PC-3 (cell line): ENCODE results near the gene CSRP3. TPM values are rescaled to one million over a fixed set of nuclear protein-coding genes. Genes with fewer than 3 reads are reported as not detected.

Experiments used
- ATAC-seq: fragments of 200-7000 bp; cut with Tn5 transposase; 2 replicates; pipeline ENCODE4 v1.9.1; 2020; ENCODE audit warnings: mild to moderate bottlenecking, moderate library complexity
- BruUV-seq: library from RNA; stranded (reverse); fragments of 400-500 nt; replicated peaks from 2 replicates; lab custom pipeline; 2021; lab: Mats Ljungman, UMichigan
- CTCF ChIA-PET: fragments of 300-600 bp; sonication (Branson Sonifier 250); formaldehyde crosslinking; loops from one replicate; lab custom pipeline; 2022; ENCODE audit warnings: antibody characterized with exemption; lab: Charles Lee
- POLR2A ChIA-PET: fragments of 300-600 bp; sonication (Branson Sonifier 250); formaldehyde crosslinking; loops from one replicate; lab custom pipeline; 2022; ENCODE audit warnings: antibody characterized with exemption; ENCODE audit not compliant: unreplicated experiment; lab: Charles Lee
- DNase-seq: peaks from one replicate; pipeline ENCODE4 v3.0.0-alpha.2; 2015
- H2AFZ ChIP-seq: fragments of 300-600 bp; sonication (generic); 2 replicates; pipeline ENCODE4 v1.6.0; 2016; ENCODE audit warnings: antibody characterized with exemption, low read length
- H3F3A ChIP-seq: fragments of 300-600 bp; sonication (generic); one replicate; pipeline ENCODE4 v1.6.0; 2017; ENCODE audit warnings: antibody characterized with exemption, low read length, control low read depth, mild to moderate bottlenecking; ENCODE audit not compliant: unreplicated experiment
- H3K27ac ChIP-seq: fragments of 300-600 bp; sonication (generic); 2 replicates; pipeline ENCODE4 v1.5.1; 2016; ENCODE audit warnings: mild to moderate bottlenecking, low read length
- H3K27me3 ChIP-seq: fragments of 300-600 bp; sonication (generic); 2 replicates; pipeline ENCODE4 v1.6.1; 2016; ENCODE audit warnings: low read length, mixed read lengths
- H3K36me3 ChIP-seq: fragments of 300-600 bp; sonication (generic); 2 replicates; pipeline ENCODE4 v1.6.1; 2016; ENCODE audit warnings: low read depth, mixed run types, low read length, mixed read lengths
- H3K4me1 ChIP-seq: fragments of 300-600 bp; sonication (generic); 2 replicates; pipeline ENCODE4 v1.5.1; 2016; ENCODE audit warnings: low read length; ENCODE audit not compliant: insufficient read depth
- H3K4me2 ChIP-seq: fragments of 300-600 bp; sonication (generic); 2 replicates; pipeline ENCODE4 v1.6.0; 2016; ENCODE audit warnings: low read length
- H3K4me3 ChIP-seq: fragments of 300-600 bp; sonication (generic); 2 replicates; pipeline ENCODE4 v1.5.1; 2016; ENCODE audit warnings: mild to moderate bottlenecking, low read length, mixed read lengths
- H3K79me2 ChIP-seq: fragments of 300-600 bp; sonication (generic); 2 replicates; pipeline ENCODE4 v1.6.1; 2017; ENCODE audit warnings: low read length, mixed read lengths
- H3K9ac ChIP-seq: fragments of 300-600 bp; sonication (generic); 2 replicates; pipeline ENCODE4 v1.6.0; 2016; ENCODE audit warnings: mild to moderate bottlenecking, low read length
- H3K9me2 ChIP-seq: fragments of 300-600 bp; sonication (generic); replicated peaks from 2 replicates; pipeline ENCODE4 v1.6.1; 2016; ENCODE audit warnings: mixed run types, low read length, mixed read lengths
- H3K9me3 ChIP-seq: fragments of 300-600 bp; sonication (generic); 2 replicates; pipeline ENCODE4 v1.6.1; 2016; ENCODE audit warnings: low read length, mixed read lengths
- H4K20me1 ChIP-seq: fragments of 300-600 bp; sonication (generic); 2 replicates; pipeline ENCODE4 v1.6.1; 2016; ENCODE audit warnings: low read length, mixed read lengths
- CTCF ChIP-seq: fragments of 300-600 bp; sonication (generic); conservative IDR thresholded peaks from 2 replicates; pipeline ENCODE4 v1.5.1; 2017; ENCODE audit warnings: antibody characterized with exemption, low read depth, mild to moderate bottlenecking, low read length
- EZH2 ChIP-seq: fragments of 300-600 bp; sonication (generic); IDR thresholded peaks from one replicate; pipeline ENCODE4 v1.6.1; 2017; ENCODE audit warnings: antibody characterized with exemption, mild to moderate bottlenecking, low read length; ENCODE audit not compliant: unreplicated experiment
- EZH2phosphoT487 ChIP-seq: fragments of 300-600 bp; sonication (generic); IDR thresholded peaks from 2 replicates; pipeline ENCODE4 v1.6.1; 2018; ENCODE audit warnings: mild to moderate bottlenecking, antibody characterized with exemption, low read length, borderline replicate concordance
- intact Hi-C: fragments of 100-400 bp; cut with micrococcal nuclease; formaldehyde crosslinking; loops from 2 replicates; pipeline ENCODE4 v1.9.0; 2023
- total RNA-seq: library from RNA; depleted of rRNA; stranded (reverse); fragments of >200 nt; gene quantifications from 2 replicates; pipeline ENCODE4 v1.2.3, GENCODE V29; 2014

The CSRP3 gene
- total RNA-seq, 1 experiment from 2014 or later, result not detected

- H3K9ac ChIP-seq, result no peak overlapping the region
- ChIA-PET CTCF (no interaction called here), POLR2A (no interaction called here)
- no TSS peak for BruUV-seq
- peaks cover 63% of the 10 kb centered on the region for H3K36me3 ChIP-seq
- H3F3A ChIP-seq, result no peaks in the 10 kb centered on the region
- DNase-seq (peak; percentile 18), ATAC-seq (peak; percentile 14; the same call in 1 of the 2 replicates)
- TF ChIP-seq EZH2, result no peak
- TF ChIP-seq CTCF, result no peak
- no peak for TF ChIP-seq EZH2phosphoT487
- H3K27ac ChIP-seq, result peak overlapping the region; percentile 10; the same call in 1 of the 2 replicates
- H3K4me2 ChIP-seq, result no peak overlapping the region
- H3K4me3 ChIP-seq, result no peak overlapping the region
- peaks cover 21% of the 10 kb centered on the region for H3K4me1 ChIP-seq
- no peaks in the 10 kb centered on the region for H4K20me1 ChIP-seq
- no peaks in the 10 kb centered on the region for H3K79me2 ChIP-seq
- intact Hi-C loops, result no loop called here
- no peaks in the 10 kb centered on the region for H3K27me3 ChIP-seq
- no peak overlapping the region for H2AFZ ChIP-seq
- no peaks in the 10 kb centered on the region for H3K9me2 ChIP-seq
- H3K9me3 ChIP-seq, result no peaks in the 10 kb centered on the region
These were observed 27.2 kb upstream of the CSRP3 start for GRCh38 chr11:19228968-19229367.

GRCh38 chr11:19226378-19227195 lies 24.8 kb upstream of the CSRP3 start:
- H3K9me2 ChIP-seq, result no peaks in the 10 kb centered on the region
- ChIA-PET POLR2A (no interaction called here), CTCF (no interaction called here)
- H3K4me2 ChIP-seq, result no peak overlapping the region
- no peak for DNase-seq
- H3K27ac ChIP-seq, result no peak overlapping the region
- no peaks in the 10 kb centered on the region for H4K20me1 ChIP-seq
- intact Hi-C loops, result no loop called here
- no peaks in the 10 kb centered on the region for H3K79me2 ChIP-seq
- 0 out of 2 replicates have a peak, but pooled peaks cover 4% of the 10 kb centered on the region for H3K4me1 ChIP-seq
- H3K4me3 ChIP-seq, result no peak overlapping the region
- TF ChIP-seq EZH2phosphoT487, result no peak
- no peak for TF ChIP-seq EZH2
- TF ChIP-seq CTCF, result no peak
- no peak overlapping the region for H2AFZ ChIP-seq
- ATAC-seq, result no peak
- no peak overlapping the region for H3K9ac ChIP-seq
- H3F3A ChIP-seq, result no peaks in the 10 kb centered on the region
- no peaks in the 10 kb centered on the region for H3K27me3 ChIP-seq
- H3K9me3 ChIP-seq, result no peaks in the 10 kb centered on the region
- peaks cover 66% of the 10 kb centered on the region for H3K36me3 ChIP-seq
- BruUV-seq, result no TSS peak

GRCh38 chr11:19225581-19225980 lies 23.8 kb upstream of the CSRP3 start:
- Histone ChIP-seq H3K79me2 (no peaks in the 10 kb centered on the region), H3K9me3 (no peaks in the 10 kb centered on the region), H3K9ac (no peak overlapping the region), H3K27me3 (no peaks in the 10 kb centered on the region), H3K27ac (no peak overlapping the region), H3K4me2 (no peak overlapping the region), H3K4me1 (0 out of 2 replicates have a peak, but pooled peaks cover 4% of the 10 kb centered on the region), H3K9me2 (no peaks in the 10 kb centered on the region), H3K4me3 (no peak overlapping the region), H3K36me3 (peaks cover 56% of the 10 kb centered on the region), H3F3A (no peaks in the 10 kb centered on the region), H2AFZ (no peak overlapping the region), H4K20me1 (no peaks in the 10 kb centered on the region)
- DNase-seq (no peak), ATAC-seq (no peak)
- ChIA-PET CTCF (no interaction called here), POLR2A (no interaction called here)
- intact Hi-C loops, result no loop called here
- TF ChIP-seq EZH2 (no peak), CTCF (no peak), EZH2phosphoT487 (no peak)
- BruUV-seq, result no TSS peak
